Gastrocnemius medialis (tissue), 4 donors: ENCODE data around the gene CHCHD6. TPM values are rescaled to one million over a fixed set of nuclear protein-coding genes. Genes with fewer than 3 reads are reported as not detected.

ENCODE experiments used
- ATAC-seq, 2 donors: fragments of 150-250 bp; one replicate each; pipeline ENCODE4 v1.9.1; 2016
- DNase-seq, 2 donors: peaks; one replicate each; pipeline ENCODE4 v3.0.0-alpha.2; 2019
- H3K27ac ChIP-seq, 4 donors: fragments of 200-600 bp; sonication (generic); 1 replicate in 1 of 4; 2 replicates in 3 of 4; pipeline ENCODE4 v1.5.1; 2016 to 2018; ENCODE audit warnings: mild to moderate bottlenecking in 2 of 4, moderate library complexity in 1 of 4
- H3K27me3 ChIP-seq, 3 donors: fragments of 200-600 bp; sonication (generic) in 2 of 3; 1 replicate in 1 of 3; 2 replicates in 2 of 3; pipeline versions ENCODE4 v1.5.1 to v1.6.0; 2016 to 2019; ENCODE audit warnings: mild to moderate bottlenecking in 1 of 3, moderate library complexity in 1 of 3
- H3K36me3 ChIP-seq, 2 donors: fragments of 200-600 bp; sonication (generic) in 1 of 2; one replicate each; pipeline ENCODE4 v1.5.1; 2017 to 2018
- H3K4me1 ChIP-seq, 2 donors: fragments of 200-600 bp; sonication (generic) in 1 of 2; one replicate each; pipeline ENCODE4 v1.5.1; 2016 to 2017; ENCODE audit warnings: mild to moderate bottlenecking in 2 of 2
- H3K4me3 ChIP-seq, 4 donors: fragments of 200-600 bp; sonication (generic) in 3 of 4; 1 replicate in 1 of 4; 2 replicates in 3 of 4; pipeline ENCODE4 v1.5.1; 2016 to 2019; ENCODE audit warnings: mild to moderate bottlenecking in 2 of 4
- H3K9me3 ChIP-seq, 3 donors: fragments of 200-600 bp; sonication (generic) in 2 of 3; 1 replicate in 1 of 3; 2 replicates in 2 of 3; pipeline ENCODE4 v1.5.1; 2016 to 2019
- CTCF ChIP-seq, 5 experiments: fragments of 450-650 bp in 3 of 5; fragments of 200-600 bp in 2 of 5; sonication (generic) in 2 of 5; IDR thresholded peaks in 4 of 5; conservative IDR thresholded peaks in 1 of 5; 1 replicate in 4 of 5; 2 replicates in 1 of 5; pipeline ENCODE4 v1.5.1; 2016 to 2019; ENCODE audit warnings: antibody characterized with exemption in 5 of 5, mild to moderate bottlenecking in 3 of 5, moderate library complexity in 3 of 5
- POLR2A ChIP-seq, 2 donors: fragments of 450-650 bp; IDR thresholded peaks; one replicate each; pipeline ENCODE4 v1.6.1; 2017; ENCODE audit warnings: antibody characterized with exemption in 2 of 2, mild to moderate bottlenecking in 2 of 2, moderate library complexity in 2 of 2
- in situ Hi-C, 4 donors: fragments of 200-750 bp; cut with MboI; loops; one replicate each; pipeline versions ENCODE4 v1.15.0 to v1.8.0; 2017; ENCODE audit warnings: low sequenced_read_pairs in 4 of 4
- intact Hi-C: fragments of 100-400 bp; cut with DNase I; formaldehyde crosslinking; loops from one replicate; pipeline ENCODE4 v1.15.1; 2023; ENCODE audit warnings: low total_unique reads
- total RNA-seq, 4 donors: library from RNA; depleted of rRNA; stranded (reverse); fragments of >200 nt; gene quantifications; one replicate each; pipeline versions ENCODE4 v1.1.0 to v1.2.3, GENCODE V29; 2016

The CHCHD6 gene
- total RNA-seq, 4 donors from 2014 or later, result 2.7 to 4.2 (median 3.4) TPM

- Histone ChIP-seq H3K9me3 (no peaks in the 10 kb centered on the region), H3K4me1 (no peaks in the 10 kb centered on the region), H3K36me3 (no peaks in the 10 kb centered on the region), H3K27me3 (no peaks in the 10 kb centered on the region), H3K27ac (no peak overlapping the region), H3K4me3 (no peak overlapping the region)
- intact Hi-C loops, result no loop called here
- TF ChIP-seq POLR2A (IDR thresholded peaks at IDR 0.05) (no peak), CTCF (IDR thresholded peaks at IDR 0.05 in 4 of 5, conservative IDR thresholded peaks at IDR 0.05 in 1 of 5) (no peak)
- DNase-seq (no peak), ATAC-seq (no peak)
- in situ Hi-C loops, result loop anchor here (10.0 to 25.0 kb wide), 5 partner anchors 203 to 703 kb away; partner anchors contain the start of gene PRR23E (in 1 of the 4)
Observed at GRCh38 chr3:126758882-126759281, 54.8 kb downstream of the CHCHD6 start.

DNA sequence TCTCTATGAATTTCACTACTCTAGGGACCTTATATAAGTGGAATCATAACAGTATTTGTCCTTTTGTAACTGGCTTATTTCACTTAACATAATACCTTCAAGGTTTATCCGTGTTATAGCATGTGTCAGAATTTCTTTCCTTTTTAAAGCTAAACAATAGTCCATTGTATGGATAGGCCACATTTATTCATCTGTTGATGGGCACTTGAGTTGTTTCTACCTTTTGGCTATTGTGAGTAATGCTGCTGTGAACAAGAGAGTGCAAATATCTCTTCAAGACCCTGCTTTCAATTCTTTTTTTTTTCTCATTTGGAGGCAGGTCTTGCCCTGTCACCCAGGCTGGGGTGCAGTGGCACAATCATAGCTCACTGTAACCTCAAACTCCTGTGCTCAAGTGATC is 56.5 kb downstream of the CHCHD6 start:
- H3K9me3 ChIP-seq, result no peaks in the 10 kb centered on the region
- intact Hi-C loops, result no loop called here
- H3K36me3 ChIP-seq, result no peaks in the 10 kb centered on the region
- DNase-seq, result no peak
- no peak for TF ChIP-seq POLR2A (IDR thresholded peaks at IDR 0.05)
- TF ChIP-seq CTCF (IDR thresholded peaks at IDR 0.05 in 4 of 5, conservative IDR thresholded peaks at IDR 0.05 in 1 of 5), result no peak
- ATAC-seq, result no peak
- no peak overlapping the region for H3K27ac ChIP-seq
- in situ Hi-C loops, result loop anchor here in 2 of 4 donors (25.0 kb wide), 3 partner anchors 202 to 702 kb away; partner anchors contain the start of gene PRR23E (in 1 of the 2)
- no peaks in the 10 kb centered on the region for H3K4me1 ChIP-seq
- H3K27me3 ChIP-seq, result no peaks in the 10 kb centered on the region
- H3K4me3 ChIP-seq, result no peak overlapping the region

GRCh38 chr3:126763035-126763434 is 59.0 kb downstream of the CHCHD6 start:
- TF ChIP-seq CTCF (IDR thresholded peaks at IDR 0.05 in 4 of 5, conservative IDR thresholded peaks at IDR 0.05 in 1 of 5) (no peak), POLR2A (IDR thresholded peaks at IDR 0.05) (no peak)
- intact Hi-C loops (no loop called here), in situ Hi-C loops (loop anchor here in 2 of 4 donors (25.0 kb wide), 3 partner anchors 199 to 699 kb away; partner anchors contain the start of gene PRR23E (in 1 of the 2))
- no peaks in the 10 kb centered on the region for H3K36me3 ChIP-seq
- no peaks in the 10 kb centered on the region for H3K4me1 ChIP-seq
- no peaks in the 10 kb centered on the region for H3K9me3 ChIP-seq
- no peak overlapping the region for H3K27ac ChIP-seq
- no peak for ATAC-seq
- H3K27me3 ChIP-seq, result no peaks in the 10 kb centered on the region
- DNase-seq, result no peak
- no peak overlapping the region for H3K4me3 ChIP-seq

DNA sequence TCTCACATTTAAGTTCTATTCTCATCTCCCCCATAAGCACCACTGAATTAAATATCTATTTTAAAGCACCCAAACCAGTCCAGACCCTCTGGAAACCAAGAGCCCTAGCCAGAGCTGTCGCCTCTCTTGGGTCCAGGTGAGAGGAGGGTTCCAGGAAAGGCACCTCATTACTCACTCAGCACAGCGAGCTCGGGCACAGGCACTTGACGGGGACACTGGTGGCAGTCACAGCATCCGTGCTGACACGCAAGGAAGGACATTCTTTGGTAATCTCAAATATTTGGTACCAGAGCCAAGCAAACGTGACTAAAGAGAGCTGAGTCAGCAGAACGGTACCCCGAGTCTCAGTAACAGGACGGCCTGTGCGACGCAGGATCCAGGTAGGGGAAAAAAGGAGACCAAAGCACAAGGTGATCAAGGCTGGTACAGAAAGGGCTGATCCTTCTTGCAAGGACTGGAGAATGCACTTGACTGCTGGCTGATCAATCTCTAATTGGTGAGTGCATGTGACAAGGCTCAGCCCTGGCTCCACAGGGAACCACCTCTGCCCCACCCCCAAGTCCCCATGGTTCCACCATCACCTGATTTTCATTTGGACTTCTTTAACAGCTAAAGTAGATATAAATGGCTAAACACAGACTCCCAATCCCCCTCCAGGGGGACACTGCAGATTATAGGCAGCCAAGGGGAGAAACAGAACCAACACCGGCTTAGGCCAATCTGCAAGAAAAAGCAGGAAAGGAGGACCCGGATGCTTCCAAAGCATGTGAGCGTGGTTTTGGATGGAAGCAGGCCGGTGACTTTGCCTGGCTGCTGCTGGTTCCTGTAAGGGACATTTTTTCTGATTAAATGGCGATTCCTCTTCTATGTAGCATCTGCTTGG is 61.4 kb downstream of the CHCHD6 start:
- no peak for DNase-seq
- no peak for ATAC-seq
- H3K36me3 ChIP-seq, result no peaks in the 10 kb centered on the region
- H3K4me3 ChIP-seq, result no peak overlapping the region
- in situ Hi-C loops (loop anchor here in 2 of 4 donors (25.0 kb wide), 3 partner anchors 197 to 697 kb away; partner anchors contain the start of gene PRR23E (in 1 of the 2)), intact Hi-C loops (no loop called here)
- no peak overlapping the region for H3K27ac ChIP-seq
- no peaks in the 10 kb centered on the region for H3K27me3 ChIP-seq
- TF ChIP-seq POLR2A (IDR thresholded peaks at IDR 0.05) (no peak), CTCF (IDR thresholded peaks at IDR 0.05 in 4 of 5, conservative IDR thresholded peaks at IDR 0.05 in 1 of 5) (no peak)
- no peaks in the 10 kb centered on the region for H3K9me3 ChIP-seq
- H3K4me1 ChIP-seq, result no peaks in the 10 kb centered on the region
